Subcutaneous abdominal adipose tissue (tissue), 5 donors: ENCODE data around the gene SPIRE1.

ENCODE experiments used
- H3K27ac ChIP-seq: one replicate; pipeline ENCODE4 v1.7.0; 2013; ENCODE audit warnings: low read depth, mild to moderate bottlenecking, inconsistent platforms, low read length, moderate library complexity
- H3K27me3 ChIP-seq, 5 donors: one replicate each; pipeline ENCODE4 v1.7.0; 2013; ENCODE audit warnings: low read length in 5 of 5, inconsistent platforms in 1 of 5; ENCODE audit not compliant: control insufficient read depth in 5 of 5, insufficient read depth in 4 of 5
- H3K36me3 ChIP-seq, 5 donors: one replicate each; pipeline ENCODE4 v1.7.0; 2013; ENCODE audit warnings: low read length in 5 of 5; ENCODE audit not compliant: control insufficient read depth in 5 of 5, insufficient read depth in 5 of 5
- H3K4me1 ChIP-seq, 5 donors: one replicate each; pipeline ENCODE4 v1.7.0; 2013; ENCODE audit warnings: low read length in 5 of 5, mild to moderate bottlenecking in 3 of 5, moderate library complexity in 1 of 5; ENCODE audit not compliant: control insufficient read depth in 5 of 5, insufficient read depth in 5 of 5
- H3K4me3 ChIP-seq, 5 donors: one replicate each; pipeline ENCODE4 v1.7.0; 2013; ENCODE audit warnings: low read length in 5 of 5, low read depth in 1 of 5
- H3K9ac ChIP-seq, 5 donors: one replicate each; pipeline ENCODE4 v1.7.0; 2013; ENCODE audit warnings: low read length in 5 of 5, mild to moderate bottlenecking in 4 of 5, moderate library complexity in 3 of 5
- H3K9me3 ChIP-seq, 5 donors: one replicate each; pipeline ENCODE4 v1.7.0; 2013; ENCODE audit warnings: low read length in 5 of 5; ENCODE audit not compliant: control insufficient read depth in 5 of 5
- donor health status: healthy.
- donor health status: healthy.
- donor health status: healthy.
- donor health status: healthy.
- donor health status: healthy.

The SPIRE1 gene

DNA sequence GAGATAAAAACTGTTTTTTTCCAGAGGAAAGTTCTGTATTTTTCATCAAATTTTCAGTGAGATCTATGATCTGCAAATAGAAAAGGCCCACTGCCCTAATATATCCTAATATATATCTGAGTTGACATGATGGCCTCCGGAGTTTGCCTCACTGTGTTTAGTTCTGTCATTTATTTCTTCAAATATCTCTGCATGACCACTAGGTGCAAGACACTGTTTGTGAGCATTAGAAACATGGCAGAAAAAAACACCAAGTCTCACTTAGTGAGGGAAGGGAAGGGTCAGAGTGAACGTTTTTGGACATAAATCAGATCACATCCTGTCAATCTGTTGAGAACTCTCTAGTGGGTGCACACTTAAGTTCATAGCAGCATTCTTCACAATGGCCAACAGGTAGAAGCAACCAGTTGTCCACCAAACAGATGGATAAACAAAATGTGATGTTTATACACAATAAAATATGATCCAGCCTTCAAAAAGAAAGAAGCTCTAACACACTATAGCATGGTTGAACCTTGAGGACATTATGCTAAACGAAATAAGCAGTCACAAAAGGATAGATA is 53.4 kb downstream of the SPIRE1 start:
- H3K27me3 ChIP-seq: no peaks in the 10 kb centered on the region

DNA sequence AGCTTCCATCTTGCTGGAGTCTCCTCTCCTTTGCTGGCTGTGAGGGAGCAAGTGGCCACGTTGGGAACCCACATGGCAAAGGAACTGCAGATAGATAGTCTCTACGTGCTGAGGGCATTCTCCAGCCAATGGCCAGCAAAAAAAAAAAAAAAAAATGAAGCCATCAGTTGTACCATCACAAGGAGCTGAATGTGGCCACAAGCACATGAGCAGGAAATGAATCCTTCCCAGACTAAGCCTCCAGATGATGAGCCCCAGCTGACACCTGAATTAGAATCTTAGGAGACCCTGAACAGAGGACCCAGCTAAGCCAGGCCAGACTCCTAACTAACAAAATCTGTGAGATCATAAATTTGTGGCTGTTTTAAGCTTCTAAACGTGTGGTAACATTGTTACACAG is 57.9 kb downstream of the SPIRE1 start:
- Histone ChIP-seq H3K27ac (no peak overlapping the region), H3K9ac (no peak overlapping the region), H3K4me1 (peaks cover 0 to 15% (median 4%) of the 10 kb centered on the region in 5 donors), H3K27me3 (no peaks in the 10 kb centered on the region), H3K9me3 (no peaks in the 10 kb centered on the region), H3K36me3 (no peaks in the 10 kb centered on the region), H3K4me3 (no peak overlapping the region)

More for the DNA sequence above, 53.4 kb downstream of the SPIRE1 start:
- Histone ChIP-seq H3K27ac (no peak overlapping the region), H3K9ac (no peak overlapping the region), H3K4me3 (no peak overlapping the region), H3K36me3 (no peaks in the 10 kb centered on the region), H3K4me1 (peaks cover 0 to 14% (median 4%) of the 10 kb centered on the region in 5 donors), H3K9me3 (no peaks in the 10 kb centered on the region)

DNA sequence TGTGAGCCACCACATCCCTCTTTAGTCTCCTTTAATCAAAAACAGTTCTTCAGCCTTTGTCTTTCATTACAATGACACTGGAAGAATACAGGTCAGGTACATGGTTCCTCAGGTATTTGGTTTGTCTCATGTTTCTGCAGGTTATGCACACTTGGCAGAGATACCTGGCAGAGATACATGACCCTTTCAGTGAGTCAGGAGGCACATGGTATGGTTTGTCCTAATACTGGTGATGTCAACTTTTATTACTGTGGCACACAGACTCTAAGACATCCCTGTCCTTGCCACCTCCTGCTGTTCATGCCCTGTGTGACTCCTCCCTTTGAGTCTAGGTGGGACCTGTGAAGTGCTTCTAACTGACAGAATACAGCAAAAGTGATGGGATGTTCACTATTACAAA is 58.4 kb downstream of the SPIRE1 start:
- no peaks in the 10 kb centered on the region for H3K27me3 ChIP-seq
- peaks cover 0 to 15% (median 4%) of the 10 kb centered on the region in 5 donors for H3K4me1 ChIP-seq
- H3K27ac ChIP-seq: no peak overlapping the region
- H3K4me3 ChIP-seq: no peak overlapping the region
- no peaks in the 10 kb centered on the region for H3K9me3 ChIP-seq
- no peaks in the 10 kb centered on the region for H3K36me3 ChIP-seq
- no peak overlapping the region for H3K9ac ChIP-seq

DNA sequence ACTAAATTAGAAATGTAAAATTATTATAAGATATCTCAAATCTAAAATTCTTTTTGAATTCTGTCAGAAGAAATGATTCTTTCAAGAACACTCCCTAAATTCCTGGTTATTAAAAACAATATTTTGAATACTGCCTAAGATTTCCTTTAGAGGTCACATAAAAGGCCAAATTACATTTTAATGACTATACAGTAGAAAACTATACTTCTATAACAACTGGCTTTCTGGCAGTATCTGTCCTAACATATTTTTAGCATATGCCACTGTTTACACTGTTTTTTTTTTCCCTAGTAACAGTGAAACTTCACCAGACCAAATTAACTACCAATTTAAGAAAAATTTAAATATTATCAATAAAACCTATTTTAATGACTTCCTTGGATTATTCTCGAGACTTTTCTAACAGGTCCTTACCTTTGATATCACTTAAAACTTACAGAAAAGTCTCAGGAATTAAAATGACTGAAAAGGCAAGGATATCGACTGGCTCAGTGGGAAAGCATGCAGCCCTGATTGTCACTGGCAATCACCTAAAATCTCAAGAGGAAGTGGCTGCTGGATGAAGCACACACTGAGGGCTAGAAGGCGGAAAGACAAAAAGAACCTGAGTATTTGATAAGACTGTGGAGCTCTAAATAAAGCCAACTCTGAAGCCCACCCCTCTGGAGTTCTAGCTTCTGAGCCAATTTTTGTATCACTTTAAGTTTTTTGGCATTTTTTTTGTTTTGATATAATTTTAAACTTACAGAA is 59.6 kb downstream of the SPIRE1 start:
- H3K36me3 ChIP-seq: no peaks in the 10 kb centered on the region
- H3K4me1 ChIP-seq: peaks cover 0 to 15% (median 4%) of the 10 kb centered on the region in 5 donors
- no peak overlapping the region for H3K4me3 ChIP-seq
- no peaks in the 10 kb centered on the region for H3K9me3 ChIP-seq
- H3K9ac ChIP-seq: no peak overlapping the region
- H3K27ac ChIP-seq: no peak overlapping the region
- H3K27me3 ChIP-seq: no peaks in the 10 kb centered on the region

DNA sequence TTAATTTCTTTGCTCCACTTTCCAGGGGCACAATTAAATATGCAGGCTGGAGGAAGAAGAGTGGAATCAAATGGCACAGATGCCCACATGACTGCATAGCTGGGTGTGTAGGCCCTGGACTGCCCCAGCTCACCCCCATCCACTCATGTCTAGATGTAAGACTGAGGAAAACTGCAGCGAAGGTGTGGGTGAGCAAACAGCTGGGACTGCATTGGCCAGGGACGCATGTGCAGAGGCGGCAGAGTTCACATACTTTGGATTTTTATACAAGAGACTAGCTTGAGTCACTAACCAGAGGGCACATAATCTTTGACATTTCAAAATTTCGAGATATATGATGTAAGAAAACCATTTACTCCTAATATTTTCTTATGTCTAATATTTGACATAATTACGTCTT is 60.1 kb downstream of the SPIRE1 start:
- no peaks in the 10 kb centered on the region for H3K9me3 ChIP-seq
- no peaks in the 10 kb centered on the region for H3K27me3 ChIP-seq
- peaks cover 0 to 15% (median 4%) of the 10 kb centered on the region in 5 donors for H3K4me1 ChIP-seq
- no peaks in the 10 kb centered on the region for H3K36me3 ChIP-seq
- no peak overlapping the region for H3K27ac ChIP-seq
- no peak overlapping the region for H3K9ac ChIP-seq
- no peak overlapping the region for H3K4me3 ChIP-seq

DNA sequence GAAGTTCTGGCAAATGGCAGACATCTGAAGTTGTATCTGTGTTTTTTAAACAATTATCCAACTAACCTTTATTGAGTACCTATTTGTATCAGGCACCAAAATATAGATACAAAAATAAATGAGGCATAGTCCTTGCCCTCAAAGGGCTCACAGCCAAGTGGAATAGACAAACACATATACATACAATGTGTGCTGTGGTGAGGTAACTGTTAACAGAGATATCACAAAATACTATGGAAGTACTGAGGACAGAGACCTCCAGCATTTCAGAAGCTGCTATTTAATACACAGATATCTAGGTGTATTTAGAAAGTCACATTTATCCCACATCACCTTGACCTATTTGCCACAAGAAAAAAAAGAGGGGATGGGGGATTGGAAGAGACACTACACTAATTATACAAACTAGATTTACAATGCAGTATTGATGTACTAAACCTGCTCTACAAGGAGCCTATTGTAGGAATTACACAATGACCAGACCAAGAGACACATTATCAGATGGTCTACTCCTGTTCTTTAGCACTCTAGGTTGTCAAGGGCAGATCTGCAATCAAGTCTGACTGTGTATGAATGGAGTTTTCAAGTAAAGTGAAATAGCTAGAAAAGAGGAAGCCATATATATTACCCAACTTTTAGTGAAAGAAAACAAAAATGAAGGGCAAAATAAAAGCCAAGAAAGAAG is 62.2 kb downstream of the SPIRE1 start:
- H3K36me3 ChIP-seq: no peaks in the 10 kb centered on the region
- no peak overlapping the region for H3K9ac ChIP-seq
- peaks cover 0 to 5% (median 4%) of the 10 kb centered on the region in 5 donors for H3K4me1 ChIP-seq
- H3K27me3 ChIP-seq: no peaks in the 10 kb centered on the region
- H3K9me3 ChIP-seq: no peaks in the 10 kb centered on the region
- no peak overlapping the region for H3K27ac ChIP-seq
- H3K4me3 ChIP-seq: no peak overlapping the region

DNA sequence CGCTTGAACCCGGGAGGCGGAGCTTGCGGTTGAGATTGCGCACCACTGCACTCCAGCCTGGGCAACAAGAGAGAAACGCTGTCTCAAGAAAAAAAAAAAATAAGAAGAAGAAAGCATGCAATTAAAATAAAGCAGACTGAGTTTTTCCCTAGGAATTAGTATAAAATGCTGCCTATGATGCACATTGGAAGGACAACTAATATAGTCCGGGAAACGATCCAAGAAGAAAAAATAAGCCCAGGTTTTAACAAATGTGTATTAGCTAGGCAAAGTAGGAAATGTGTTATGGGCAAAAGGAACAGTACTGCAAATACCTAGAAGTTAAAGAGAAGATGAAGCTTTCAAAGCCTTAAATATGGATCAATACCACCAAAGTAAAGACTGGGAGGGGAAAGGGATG is 64.0 kb downstream of the SPIRE1 start:
- no peak overlapping the region for H3K27ac ChIP-seq
- no peaks in the 10 kb centered on the region for H3K27me3 ChIP-seq
- no peak overlapping the region for H3K9ac ChIP-seq
- H3K36me3 ChIP-seq: no peaks in the 10 kb centered on the region
- no peak overlapping the region for H3K4me3 ChIP-seq
- H3K9me3 ChIP-seq: no peaks in the 10 kb centered on the region
- H3K4me1 ChIP-seq: peaks cover 0 to 5% (median 4%) of the 10 kb centered on the region in 5 donors

DNA sequence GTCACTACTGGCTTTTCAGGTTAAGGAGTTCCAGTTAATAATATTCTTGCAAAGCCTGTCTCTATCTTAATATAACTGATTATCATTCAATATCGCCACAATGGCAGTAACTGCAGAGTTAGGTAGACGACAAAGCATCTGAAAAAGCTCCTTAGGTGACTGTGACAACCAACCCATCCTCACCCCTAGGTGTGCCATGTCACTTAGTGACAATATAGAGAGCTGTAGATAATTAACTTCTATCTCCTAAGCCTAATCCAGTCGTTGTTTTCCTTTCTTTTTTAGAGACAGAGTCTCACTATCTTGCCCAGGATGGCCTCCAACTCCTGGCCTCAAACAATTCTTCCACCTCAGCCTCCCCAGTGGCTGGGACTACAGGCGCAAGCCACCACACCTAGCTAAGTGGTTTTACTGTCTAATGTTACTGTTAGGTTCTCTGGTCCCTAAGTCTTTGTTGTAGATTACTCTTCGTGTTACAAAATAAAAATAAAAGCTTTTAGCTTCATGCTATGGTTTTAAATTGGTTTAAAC is 65.2 kb downstream of the SPIRE1 start:
- Histone ChIP-seq H3K4me1 (peaks cover 0 to 3% (median 3%) of the 10 kb centered on the region in 5 donors), H3K4me3 (no peak overlapping the region), H3K9ac (no peak overlapping the region), H3K27me3 (no peaks in the 10 kb centered on the region), H3K36me3 (no peaks in the 10 kb centered on the region), H3K27ac (no peak overlapping the region), H3K9me3 (no peaks in the 10 kb centered on the region)

DNA sequence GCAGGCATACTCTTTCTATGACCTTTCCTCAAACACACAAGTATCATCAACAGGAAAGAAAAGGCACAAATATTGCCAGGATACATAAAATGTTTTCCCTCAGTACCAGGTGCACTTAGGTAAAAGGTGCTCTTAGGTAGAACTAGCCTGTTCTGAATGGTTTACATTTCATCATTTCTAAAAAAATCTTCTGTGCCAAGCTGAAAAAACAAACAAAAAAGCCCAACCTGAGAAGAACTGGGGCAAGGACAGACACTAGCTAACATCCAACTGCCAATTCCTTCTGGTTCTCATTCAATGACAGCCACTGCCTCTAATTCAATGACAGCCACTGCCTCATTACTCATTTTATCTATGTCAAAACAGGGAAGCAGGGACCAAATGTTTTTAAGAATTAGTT is 68.5 kb downstream of the SPIRE1 start:
- Histone ChIP-seq H3K9ac (no peak overlapping the region), H3K36me3 (no peaks in the 10 kb centered on the region), H3K9me3 (no peaks in the 10 kb centered on the region), H3K4me1 (no peaks in the 10 kb centered on the region), H3K27ac (no peak overlapping the region), H3K4me3 (no peak overlapping the region), H3K27me3 (no peaks in the 10 kb centered on the region)

DNA sequence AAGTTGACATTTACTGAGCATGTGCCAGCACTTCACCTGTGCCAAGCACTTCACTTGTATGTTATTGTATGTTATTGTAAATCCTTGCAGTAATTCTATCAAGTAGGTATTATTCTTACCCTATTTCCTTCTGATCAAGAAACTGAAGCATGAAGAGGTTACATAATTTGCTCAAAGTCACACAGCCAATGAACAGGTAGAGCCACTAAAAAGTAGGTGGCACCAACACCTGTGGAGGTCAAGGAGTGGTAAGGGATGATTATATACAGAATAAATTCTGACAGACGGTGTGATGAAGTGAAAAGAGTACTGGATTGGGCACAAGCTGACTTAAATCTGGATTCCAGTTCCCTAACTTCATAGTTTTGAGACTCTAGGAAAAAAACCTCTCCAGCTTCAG is 71.0 kb downstream of the SPIRE1 start:
- Histone ChIP-seq H3K4me3 (no peak overlapping the region), H3K4me1 (no peaks in the 10 kb centered on the region), H3K9ac (no peak overlapping the region), H3K36me3 (no peaks in the 10 kb centered on the region), H3K9me3 (no peaks in the 10 kb centered on the region), H3K27me3 (no peaks in the 10 kb centered on the region), H3K27ac (no peak overlapping the region)
